DMS 273 (cell line): ENCODE measurements around the gene NBPF8.
"Not testable (repeated sequence)": the region's sequence is repeated elsewhere in the genome, so short reads cannot be mapped to it uniquely, and the experiment has no call there.

ENCODE experiments used
- DNase-seq: peaks from one replicate; lab custom pipeline; 2025; ENCODE audit not compliant: unreplicated experiment; lab: John Stamatoyannopoulos, UW

NBPF8 gene

GRCh38 chr1:120414911-120415480 is at the start of gene NBPF8:
TSS of gene NBPF8 (plus strand) at chr1:120415035. CDS start at chr1:120436523, 21,488 bp downstream.
- DNase-seq = peak; percentile 78

- DNase-seq = not testable (repeated sequence)
These were observed 47.1 kb upstream of the NBPF8 start for GRCh38 chr1:120367709-120368108.

GRCh38 chr1:120386651-120387050 is 28.2 kb upstream of the NBPF8 start:
- not testable (repeated sequence) for DNase-seq

- peak; percentile 32 for DNase-seq
These were observed 26.2 kb upstream of the NBPF8 start for GRCh38 chr1:120388597-120389126.

- not testable (repeated sequence) for DNase-seq
These were observed 23.5 kb upstream of the NBPF8 start for GRCh38 chr1:120391365-120391764.

- not testable (repeated sequence) for DNase-seq
These were observed 21.3 kb upstream of the NBPF8 start for GRCh38 chr1:120393316-120394232.

- not testable (repeated sequence) for DNase-seq
These were observed 9.5 kb upstream of the NBPF8 start for GRCh38 chr1:120405348-120405747.

- not testable (repeated sequence) for DNase-seq
These were observed 384 bp upstream of the NBPF8 start for GRCh38 chr1:120414451-120414850.

GRCh38 chr1:120415492-120415961 is 692 bp downstream of the NBPF8 start:
- DNase-seq = peak; percentile 64

- DNase-seq = not testable (repeated sequence)
These were observed 10.2 kb downstream of the NBPF8 start for GRCh38 chr1:120425063-120425462.

GRCh38 chr1:120431626-120432025 is 16.8 kb downstream of the NBPF8 start:
- DNase-seq = not testable (repeated sequence)

- DNase-seq = not testable (repeated sequence)
These were observed 19.0 kb downstream of the NBPF8 start for GRCh38 chr1:120433831-120434230.

GRCh38 chr1:120449124-120449523 is 34.3 kb downstream of the NBPF8 start:
- not testable (repeated sequence) for DNase-seq
